IPS-18c (cell line): ENCODE results near the gene BCAS3.

Source experiments
- H3K4me3 ChIP-seq: 2 replicates; pipeline ENCODE4 v1.7.0; 2013; ENCODE audit warnings: low read depth, mild to moderate bottlenecking, low read length, moderate library complexity; ENCODE audit not compliant: insufficient read depth
- H3K9me3 ChIP-seq: one replicate; pipeline ENCODE4 v1.6.1; 2013; ENCODE audit warnings: mild to moderate bottlenecking, low read length, moderate library complexity; ENCODE audit not compliant: control insufficient read depth, insufficient read depth

BCAS3 gene

DNA sequence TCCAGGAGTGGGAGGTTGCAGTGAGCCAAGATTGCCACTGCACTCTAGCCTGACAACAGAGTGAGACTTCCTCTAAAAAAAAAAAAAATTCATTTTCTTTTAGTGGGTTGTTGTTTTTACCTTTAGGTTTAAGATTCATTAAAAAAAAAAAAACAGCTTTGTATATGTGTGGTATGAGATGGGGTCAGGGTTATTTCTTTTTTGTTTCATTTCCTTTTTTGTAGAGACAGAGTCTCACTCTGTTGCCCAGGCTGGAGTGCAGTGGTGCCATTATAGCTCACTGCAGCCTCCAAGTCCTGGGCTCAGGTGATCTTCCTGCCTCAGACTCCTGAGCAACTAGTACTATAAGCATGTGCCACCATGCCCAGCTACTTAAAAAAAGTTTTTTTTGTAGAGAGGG is 47.0 kb downstream of the BCAS3 start:
- Histone ChIP-seq H3K9me3 (no peaks in the 10 kb centered on the region), H3K4me3 (no peak overlapping the region)

DNA sequence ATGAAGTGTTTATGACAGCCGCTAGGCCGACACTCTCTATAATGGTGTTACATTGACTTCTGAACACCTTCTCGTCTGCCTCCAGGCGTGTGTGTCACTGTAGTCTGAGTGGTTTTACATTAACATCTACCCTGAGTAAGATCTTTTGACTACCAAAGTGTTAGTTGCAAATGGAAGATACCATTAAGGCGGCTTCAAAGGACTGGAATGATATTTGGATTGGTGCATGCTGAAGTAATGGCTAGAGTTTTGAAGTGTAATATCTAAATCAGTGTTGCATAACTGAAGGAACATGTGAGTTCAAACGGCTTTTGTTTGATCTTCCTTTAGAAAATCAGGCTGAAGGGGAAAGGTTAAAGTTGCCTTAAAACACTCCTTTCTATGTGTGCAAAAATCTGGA is 52.2 kb downstream of the BCAS3 start:
- no peak overlapping the region for H3K4me3 ChIP-seq
- no peaks in the 10 kb centered on the region for H3K9me3 ChIP-seq

- no peak overlapping the region for H3K4me3 ChIP-seq
- no peaks in the 10 kb centered on the region for H3K9me3 ChIP-seq
These were observed 52.6 kb downstream of the BCAS3 start for GRCh38 chr17:60730273-60730672.

- no peak overlapping the region for H3K4me3 ChIP-seq
These were observed 60.6 kb downstream of the BCAS3 start for GRCh38 chr17:60738287-60738686.

DNA sequence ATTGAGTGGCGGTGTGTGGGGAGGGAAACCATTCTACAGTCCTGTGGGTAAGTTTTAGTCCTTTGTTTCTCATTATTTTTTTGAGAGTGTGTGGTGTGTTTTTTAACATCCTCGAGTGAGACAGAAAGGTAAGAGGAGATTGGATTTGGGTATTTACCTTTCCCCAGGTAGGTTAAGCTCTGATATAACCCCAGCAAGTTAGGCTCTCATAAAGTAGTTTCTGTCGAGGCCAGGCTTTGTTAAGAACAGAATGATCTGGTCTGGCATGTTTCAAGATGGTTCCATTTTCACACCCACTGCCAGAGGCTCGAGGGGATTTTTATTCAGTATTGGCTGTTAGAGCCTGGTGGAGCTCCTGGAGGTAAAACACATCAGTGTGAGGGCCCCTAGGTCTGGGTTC is 62.9 kb downstream of the BCAS3 start:
- no peaks in the 10 kb centered on the region for H3K9me3 ChIP-seq
- no peak overlapping the region for H3K4me3 ChIP-seq

More at GRCh38 chr17:60738287-60738686, 60.6 kb downstream of the BCAS3 start:
- H3K9me3 ChIP-seq: no peaks in the 10 kb centered on the region

DNA sequence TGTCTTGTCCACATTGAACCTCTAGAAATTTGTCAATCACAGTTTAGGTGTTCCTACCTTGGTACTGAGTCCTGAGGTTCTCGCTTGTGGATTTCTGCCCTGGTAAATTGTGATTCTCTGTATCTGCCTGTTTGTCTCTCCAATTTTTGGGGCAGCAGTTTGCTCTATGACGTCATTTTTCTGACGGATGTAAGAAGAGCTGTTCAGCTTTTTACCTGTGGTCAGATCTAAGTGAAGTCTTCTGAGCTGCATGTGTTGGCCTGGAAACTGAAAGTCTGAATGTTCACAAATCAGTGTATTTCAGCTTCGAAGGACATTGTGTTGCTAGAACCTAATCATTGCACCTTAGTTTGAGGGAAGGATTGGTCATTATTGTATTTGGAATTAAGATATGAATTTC is 63.4 kb downstream of the BCAS3 start:
- no peak overlapping the region for H3K4me3 ChIP-seq
- no peaks in the 10 kb centered on the region for H3K9me3 ChIP-seq

DNA sequence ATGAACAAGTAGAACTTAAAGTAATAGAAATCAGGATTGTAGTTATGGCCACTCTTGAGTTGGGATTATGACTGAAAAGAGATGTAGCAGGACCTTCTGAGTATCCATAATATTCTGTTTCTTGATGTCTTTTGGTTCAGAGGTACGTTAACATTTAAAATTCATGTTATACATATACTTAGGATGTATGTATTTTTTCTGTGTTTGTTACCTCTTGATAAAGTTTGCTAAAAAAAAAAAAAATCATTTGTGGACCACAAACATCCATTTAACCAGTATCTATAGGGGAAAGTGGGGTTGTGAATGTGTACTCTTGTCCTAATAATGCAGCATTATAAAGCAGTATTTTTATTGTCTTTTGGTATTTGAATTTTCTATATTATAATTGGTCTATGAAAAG is 65.6 kb downstream of the BCAS3 start:
- H3K9me3 ChIP-seq: no peaks in the 10 kb centered on the region
- H3K4me3 ChIP-seq: no peak overlapping the region

DNA sequence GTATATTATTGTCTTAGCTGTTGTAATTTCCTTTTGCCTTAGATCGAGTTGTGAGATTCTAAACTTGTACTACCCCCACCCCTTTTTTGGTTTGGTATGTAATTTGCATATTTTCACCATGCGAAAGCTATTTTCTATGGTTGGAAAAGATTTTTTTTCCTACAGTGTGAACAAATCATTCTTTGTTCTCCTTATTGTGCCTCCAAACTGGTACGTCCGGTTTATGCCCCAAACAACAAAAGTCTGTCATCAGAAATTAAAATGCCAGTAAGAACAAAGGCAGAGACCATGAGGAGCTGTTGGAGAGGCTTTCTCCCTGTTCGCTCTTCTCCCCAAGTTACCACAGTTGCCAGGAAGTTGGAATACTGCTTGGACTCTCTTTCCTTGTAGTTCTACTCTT is 66.1 kb downstream of the BCAS3 start:
- Histone ChIP-seq H3K9me3 (no peaks in the 10 kb centered on the region), H3K4me3 (no peak overlapping the region)

DNA sequence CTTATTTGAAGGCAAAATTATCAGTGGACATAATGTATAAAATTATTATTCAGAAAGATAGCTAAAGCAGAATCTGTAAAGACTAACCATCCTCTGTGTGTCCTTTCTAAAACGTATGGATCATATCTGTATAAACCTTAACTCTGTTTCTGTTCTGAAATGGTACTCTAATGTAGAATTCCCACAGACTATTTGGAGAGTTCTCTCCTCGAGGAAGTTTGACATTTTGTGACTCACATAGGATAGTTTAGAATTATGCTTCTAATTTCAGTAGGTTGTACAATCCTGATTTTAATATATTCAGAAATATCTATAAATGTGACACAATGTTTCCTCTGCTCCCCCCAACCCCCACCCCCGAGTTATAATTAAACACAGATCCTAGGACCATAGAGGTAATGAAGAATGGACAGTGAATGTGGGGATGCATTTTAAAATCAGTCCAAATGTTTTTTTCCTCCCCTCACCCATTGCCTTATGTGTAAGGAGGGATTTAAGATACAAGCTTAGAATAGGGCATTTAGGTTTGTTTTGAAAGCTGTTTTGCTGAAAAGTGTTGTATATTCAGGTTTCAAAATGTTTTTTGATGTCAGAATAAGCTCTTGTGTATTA is 66.8 kb downstream of the BCAS3 start:
- no peaks in the 10 kb centered on the region for H3K9me3 ChIP-seq
- no peak overlapping the region for H3K4me3 ChIP-seq

DNA sequence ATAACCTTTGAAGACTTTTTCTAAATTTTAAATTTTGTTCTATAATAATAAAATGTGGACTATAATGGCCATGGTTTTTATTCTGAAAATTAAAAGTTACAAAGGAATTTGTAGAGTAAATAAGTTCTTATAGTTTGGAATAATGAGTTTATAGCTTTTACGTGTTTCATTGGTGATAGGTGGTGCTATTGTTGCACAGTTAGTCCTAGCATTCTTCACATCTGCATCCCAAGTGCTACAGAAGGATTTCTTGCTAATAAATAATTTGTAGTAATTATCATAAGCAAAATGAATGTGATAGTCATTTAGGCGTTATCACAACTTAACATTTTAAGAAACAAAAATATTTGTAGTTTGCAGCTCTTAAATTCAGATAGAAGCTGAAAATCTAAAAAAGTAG is 67.9 kb downstream of the BCAS3 start:
- Histone ChIP-seq H3K4me3 (no peak overlapping the region), H3K9me3 (no peaks in the 10 kb centered on the region)

DNA sequence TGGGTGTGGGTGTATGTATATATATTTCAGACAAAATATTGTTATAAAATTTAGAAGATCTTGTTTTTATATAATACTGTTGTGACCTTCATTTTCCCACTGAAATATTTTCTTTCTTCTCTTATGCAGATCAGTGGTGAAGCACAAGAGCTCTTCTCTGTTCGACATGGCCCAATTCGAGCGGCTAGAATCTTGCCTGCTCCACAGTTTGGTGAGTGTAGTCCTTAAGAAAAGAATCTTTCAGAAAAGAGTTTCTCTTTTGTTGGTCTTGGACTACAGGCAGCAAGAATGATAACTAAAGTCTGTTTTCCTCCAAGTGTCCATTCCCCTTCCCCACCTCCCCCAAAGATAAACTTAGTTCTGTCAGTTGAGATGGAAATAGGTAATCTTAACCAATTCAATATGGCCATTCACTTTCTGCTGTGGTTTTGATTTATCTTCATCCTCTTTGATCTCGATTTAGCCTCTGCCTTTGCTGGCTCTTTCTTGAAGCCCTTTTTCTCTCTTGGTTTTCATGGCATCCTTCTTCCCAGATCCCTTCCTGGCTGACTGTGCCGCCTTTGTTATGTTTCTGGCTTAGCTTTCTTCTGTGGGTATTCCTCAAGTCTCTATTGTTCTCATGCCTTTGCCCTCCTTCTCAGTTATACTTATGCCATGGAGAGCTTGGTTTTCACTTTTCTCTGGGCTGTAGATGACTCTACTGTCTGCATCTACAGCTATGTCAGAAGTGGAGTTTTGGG is 69.6 kb downstream of the BCAS3 start:
- H3K9me3 ChIP-seq: no peaks in the 10 kb centered on the region
- no peak overlapping the region; the same call in 1 of the 2 replicates for H3K4me3 ChIP-seq

DNA sequence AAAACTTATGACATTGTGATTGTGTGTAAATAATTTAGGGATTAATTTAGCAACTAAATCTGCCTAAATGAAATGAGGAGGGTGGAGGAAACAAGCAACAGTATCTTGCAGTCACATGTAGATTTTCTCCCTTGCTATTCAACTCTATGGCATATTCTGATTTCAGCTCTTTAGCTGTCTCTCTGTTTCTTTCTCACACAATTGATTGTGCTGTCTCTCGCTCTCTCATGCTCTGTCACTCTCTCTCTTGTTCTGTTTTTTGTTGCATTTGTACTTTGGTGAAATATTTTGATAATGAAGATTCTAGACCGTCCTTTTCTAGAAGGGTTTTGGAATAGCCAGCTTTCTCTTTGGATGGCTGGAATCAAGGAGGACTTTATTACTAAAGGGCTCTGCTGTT is 70.6 kb downstream of the BCAS3 start:
- Histone ChIP-seq H3K9me3 (no peaks in the 10 kb centered on the region), H3K4me3 (no peak overlapping the region)

- H3K9me3 ChIP-seq: no peaks in the 10 kb centered on the region
- no peak overlapping the region for H3K4me3 ChIP-seq
These were observed 71.4 kb downstream of the BCAS3 start for GRCh38 chr17:60749050-60749449.

DNA sequence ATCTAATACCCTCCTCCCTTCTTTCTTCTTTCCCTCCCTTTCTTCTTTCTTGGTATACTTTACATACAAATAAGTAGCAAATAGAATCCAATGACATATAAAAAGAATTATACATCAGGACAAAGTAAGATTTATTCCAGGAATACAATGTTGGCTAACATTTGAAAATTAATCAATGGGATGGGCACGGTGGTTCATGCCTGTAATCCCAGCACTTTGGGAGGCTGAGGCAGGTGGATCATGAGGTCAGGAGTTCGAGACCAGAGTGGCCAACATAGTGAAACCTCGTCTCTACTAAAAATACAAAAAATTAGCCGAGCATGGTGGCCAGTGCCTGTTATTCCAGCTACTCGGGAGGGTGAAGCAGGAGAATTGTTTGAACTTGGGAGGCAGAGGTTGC is 72.1 kb downstream of the BCAS3 start:
- Histone ChIP-seq H3K4me3 (no peak overlapping the region), H3K9me3 (no peaks in the 10 kb centered on the region)

GRCh38 chr17:60750640-60751039 is 73.0 kb downstream of the BCAS3 start:
- Histone ChIP-seq H3K9me3 (no peaks in the 10 kb centered on the region), H3K4me3 (no peak overlapping the region)

DNA sequence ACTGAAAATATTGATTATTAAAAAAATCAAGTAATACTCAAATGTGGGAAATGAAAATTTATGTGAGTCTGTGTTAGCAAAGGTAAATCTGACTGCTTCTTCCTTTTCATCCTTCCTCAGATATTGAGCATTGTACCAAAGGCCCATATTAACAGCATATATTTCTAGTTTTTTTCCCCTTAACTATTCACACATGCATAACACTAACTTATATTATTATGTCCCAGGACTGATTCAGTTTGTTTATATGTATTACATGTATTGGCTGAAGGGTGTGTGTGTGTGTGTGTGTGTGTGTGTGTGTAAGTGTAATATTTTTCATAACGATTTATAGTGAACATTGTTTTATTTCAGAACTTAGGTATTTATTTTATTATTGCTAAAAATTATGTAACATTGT is 74.2 kb downstream of the BCAS3 start:
- Histone ChIP-seq H3K4me3 (no peak overlapping the region), H3K9me3 (no peaks in the 10 kb centered on the region)

DNA sequence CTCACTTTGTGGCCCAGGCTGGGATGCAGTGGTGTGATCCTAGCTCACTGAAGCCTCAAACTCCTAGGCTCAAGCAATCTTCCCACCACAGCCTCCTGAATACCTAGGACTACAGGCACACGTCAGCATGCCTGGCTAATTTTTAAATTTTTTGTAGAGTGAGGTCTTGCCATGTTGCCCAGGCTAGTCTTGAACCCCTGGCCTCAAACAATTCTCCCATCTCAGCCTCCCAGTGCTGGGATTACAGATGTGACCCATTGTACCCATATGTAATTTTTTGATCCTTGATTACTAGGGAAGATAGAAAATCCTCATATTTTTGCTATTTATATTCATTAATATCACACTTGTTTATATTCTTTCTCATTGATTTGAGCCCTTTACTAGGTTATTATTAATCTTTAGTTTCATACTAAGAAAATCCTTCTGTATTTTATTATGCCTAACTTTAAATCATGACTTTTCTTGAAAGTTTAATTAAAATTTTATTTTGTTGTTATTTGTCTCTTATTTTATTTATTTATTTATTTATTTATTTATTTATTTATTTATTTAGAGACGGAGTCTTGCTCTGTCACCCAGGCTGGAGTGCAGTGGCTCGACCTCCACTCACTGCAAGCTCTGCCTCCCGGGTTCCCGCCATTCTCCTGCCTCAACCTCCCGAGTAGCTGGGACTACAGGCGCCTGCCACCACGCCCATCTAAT is 75.4 kb downstream of the BCAS3 start:
- Histone ChIP-seq H3K9me3 (no peaks in the 10 kb centered on the region), H3K4me3 (no peak overlapping the region)

GRCh38 chr17:60754057-60754604 is 76.5 kb downstream of the BCAS3 start:
- H3K9me3 ChIP-seq: no peaks in the 10 kb centered on the region
- H3K4me3 ChIP-seq: no peak overlapping the region
